ENCODE data around the gene CTNND2. TPM values are rescaled to one million over a fixed set of nuclear protein-coding genes. Genes with fewer than 3 reads are reported as not detected.

Gene CTNND2
- total and polyA plus RNA-seq, 9 of the 15 experiments (the other 6 are each of a cell fraction or from before 2014, with no cell fraction given), result 0.03 to 0.35 TPM; not detected in 7

DNA sequence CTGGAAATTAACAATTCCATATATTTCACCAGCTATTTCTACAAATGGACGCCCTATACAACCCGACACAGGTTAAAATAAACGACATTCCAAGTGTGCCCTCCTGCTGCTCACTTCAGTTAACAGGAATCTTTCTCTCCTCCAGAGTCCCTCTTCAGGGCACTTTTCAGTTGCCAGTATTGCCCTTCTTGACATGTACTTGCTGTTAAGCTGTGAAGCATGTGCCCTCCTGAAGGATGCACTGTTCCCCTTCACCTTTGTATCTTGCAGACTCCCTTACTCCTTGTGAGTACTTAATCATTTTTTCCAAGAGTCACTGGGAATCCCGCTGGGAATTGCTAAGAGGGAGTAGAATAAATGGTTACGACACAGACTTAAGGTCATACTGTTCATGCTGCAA lies 364.1 kb downstream of the CTNND2 start:
- Histone ChIP-seq H3K27me3 (ENCODE audit: control insufficient read depth in 2 of 2, insufficient read depth in 2 of 2, low read length in 2 of 2) (no peaks in the 10 kb centered on the region), H2AFZ (ENCODE audit: low read depth, low read length) (no peak overlapping the region), H3K4me1 (replicated peaks in 1 of 2; ENCODE audit: control insufficient read depth in 2 of 2, insufficient read depth in 2 of 2, low read length in 2 of 2) (no peaks in the 10 kb centered on the region), H3K9me3 (replicated peaks; ENCODE audit: control insufficient read depth, insufficient read depth, low read depth, low read length) (no peaks in the 10 kb centered on the region), H3K79me2 (ENCODE audit: control insufficient read depth, insufficient read depth, low read length) (no peaks in the 10 kb centered on the region), H3K36me3 (ENCODE audit: control insufficient read depth, insufficient read depth, low read length) (no peaks in the 10 kb centered on the region), H4K20me1 (replicated peaks; ENCODE audit: control insufficient read depth, insufficient read depth, low read length) (no peaks in the 10 kb centered on the region), H3K9me1 (ENCODE audit: control insufficient read depth, insufficient read depth, low read length) (no peaks in the 10 kb centered on the region), H3K27ac (ENCODE audit: extremely low read depth, low read depth, low read length) (no peak overlapping the region), H3K4me3 (no peak overlapping the region), H3K4me2 (ENCODE audit: insufficient read depth, low read length) (no peak overlapping the region), H3K9ac (ENCODE audit: insufficient read depth in 1 of 2, low read depth in 2 of 2, low read length in 2 of 2) (no peak overlapping the region)
- ChIA-PET POLR2A (no interaction called here), CTCF (ENCODE audit: low intra/inter-chr PET ratio) (no interaction called here)
- in situ Hi-C loops (cut with MboI), result no loop called here
- DNase-seq (ENCODE audit: extremely low read depth in 1 of 4, low spot score in 3 of 4) (no peak), FAIRE-seq (no peak), ATAC-seq (no peak)
- no TSS peak for BruUV-seq (replicated peaks)
- intact Hi-C loops (cut with micrococcal nuclease), result no loop called here
- WGBS (ENCODE audit: insufficient coverage, low coverage, missing lambda C conversion rate), result 1% methylated on average over 5 of the region's 5 CpGs
- TF ChIP-seq, protein P1, sequence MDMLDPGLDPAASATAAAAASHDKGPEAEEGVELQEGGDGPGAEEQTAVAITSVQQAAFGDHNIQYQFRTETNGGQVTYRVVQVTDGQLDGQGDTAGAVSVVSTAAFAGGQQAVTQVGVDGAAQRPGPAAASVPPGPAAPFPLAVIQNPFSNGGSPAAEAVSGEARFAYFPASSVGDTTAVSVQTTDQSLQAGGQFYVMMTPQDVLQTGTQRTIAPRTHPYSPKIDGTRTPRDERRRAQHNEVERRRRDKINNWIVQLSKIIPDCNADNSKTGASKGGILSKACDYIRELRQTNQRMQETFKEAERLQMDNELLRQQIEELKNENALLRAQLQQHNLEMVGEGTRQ (CRISPR knock-in tag; IDR thresholded peaks at IDR 0.05), result no peak
- TF ChIP-seq ZNF134 (CRISPR knock-in tag; conservative IDR thresholded peaks at IDR 0.05) (no peak), NR2C1 (IDR thresholded peaks at IDR 0.05) (no peak), NR2C1 (tag; IDR thresholded peaks at IDR 0.05) (no peak), ZNF561 (CRISPR knock-in tag; conservative IDR thresholded peaks at IDR 0.05) (no peak), NCOA4 (IDR thresholded peaks at IDR 0.05; ENCODE audit: partially characterized antibody) (no peak), FOXK1 (CRISPR knock-in tag; IDR thresholded peaks at IDR 0.05; ENCODE audit: borderline replicate concordance) (no peak), SAFB (IDR thresholded peaks at IDR 0.05; ENCODE audit: borderline replicate concordance, low read depth, low read length) (no peak), ZC3H8 (IDR thresholded peaks at IDR 0.05) (no peak), COPS2 (conservative IDR thresholded peaks at IDR 0.05) (no peak), ZNF717 (CRISPR knock-in tag; IDR thresholded peaks at IDR 0.05) (no peak), EWSR1 (IDR thresholded peaks at IDR 0.05; ENCODE audit: borderline replicate concordance, low read depth, partially characterized antibody) (no peak), KDM2B (CRISPR knock-in tag; IDR thresholded peaks at IDR 0.05) (no peak)
- TF ChIP-seq, protein P2, sequence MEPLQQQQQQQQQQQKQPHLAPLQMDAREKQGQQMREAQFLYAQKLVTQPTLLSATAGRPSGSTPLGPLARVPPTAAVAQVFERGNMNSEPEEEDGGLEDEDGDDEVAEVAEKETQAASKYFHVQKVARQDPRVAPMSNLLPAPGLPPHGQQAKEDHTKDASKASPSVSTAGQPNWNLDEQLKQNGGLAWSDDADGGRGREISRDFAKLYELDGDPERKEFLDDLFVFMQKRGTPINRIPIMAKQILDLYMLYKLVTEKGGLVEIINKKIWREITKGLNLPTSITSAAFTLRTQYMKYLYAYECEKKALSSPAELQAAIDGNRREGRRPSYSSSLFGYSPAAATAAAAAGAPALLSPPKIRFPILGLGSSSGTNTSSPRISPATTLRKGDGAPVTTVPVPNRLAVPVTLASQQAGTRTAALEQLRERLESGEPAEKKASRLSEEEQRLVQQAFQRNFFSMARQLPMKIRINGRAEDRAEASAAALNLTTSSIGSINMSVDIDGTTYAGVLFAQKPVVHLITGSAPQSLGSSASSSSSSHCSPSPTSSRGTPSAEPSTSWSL (CRISPR knock-in tag; IDR thresholded peaks at IDR 0.05; ENCODE audit: borderline replicate concordance), result no peak
- TF ChIP-seq, protein P3, sequence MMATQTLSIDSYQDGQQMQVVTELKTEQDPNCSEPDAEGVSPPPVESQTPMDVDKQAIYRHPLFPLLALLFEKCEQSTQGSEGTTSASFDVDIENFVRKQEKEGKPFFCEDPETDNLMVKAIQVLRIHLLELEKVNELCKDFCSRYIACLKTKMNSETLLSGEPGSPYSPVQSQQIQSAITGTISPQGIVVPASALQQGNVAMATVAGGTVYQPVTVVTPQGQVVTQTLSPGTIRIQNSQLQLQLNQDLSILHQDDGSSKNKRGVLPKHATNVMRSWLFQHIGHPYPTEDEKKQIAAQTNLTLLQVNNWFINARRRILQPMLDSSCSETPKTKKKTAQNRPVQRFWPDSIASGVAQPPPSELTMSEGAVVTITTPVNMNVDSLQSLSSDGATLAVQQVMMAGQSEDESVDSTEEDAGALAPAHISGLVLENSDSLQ (IDR thresholded peaks at IDR 0.05), result no peak
- TF ChIP-seq, protein P4, sequence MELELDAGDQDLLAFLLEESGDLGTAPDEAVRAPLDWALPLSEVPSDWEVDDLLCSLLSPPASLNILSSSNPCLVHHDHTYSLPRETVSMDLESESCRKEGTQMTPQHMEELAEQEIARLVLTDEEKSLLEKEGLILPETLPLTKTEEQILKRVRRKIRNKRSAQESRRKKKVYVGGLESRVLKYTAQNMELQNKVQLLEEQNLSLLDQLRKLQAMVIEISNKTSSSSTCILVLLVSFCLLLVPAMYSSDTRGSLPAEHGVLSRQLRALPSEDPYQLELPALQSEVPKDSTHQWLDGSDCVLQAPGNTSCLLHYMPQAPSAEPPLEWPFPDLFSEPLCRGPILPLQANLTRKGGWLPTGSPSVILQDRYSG (tag; conservative IDR thresholded peaks at IDR 0.05; ENCODE audit: low read depth), result no peak

All from K562 (cell line).